OCI-LY3 (cell line): ENCODE measurements around the gene WWOX.

Source experiments
- CTCF ChIP-seq: fragments of 200-600, 300-600 bp; sonication (generic); IDR thresholded peaks from 2 replicates; pipeline ENCODE4 v1.5.1; 2014; ENCODE audit warnings: antibody characterized with exemption, low read length, low read depth
- EZH2phosphoT487 ChIP-seq: fragments of 200-600 bp; shearing (Covaris generic); IDR thresholded peaks from 2 replicates; pipeline ENCODE4 v1.6.1; 2018; ENCODE audit warnings: antibody characterized with exemption, mixed run types, low read depth

GRCh38 chr16:78407191-78407590, 307.7 kb downstream of the WWOX start:
- TF ChIP-seq CTCF, result no peak
- no peak for TF ChIP-seq EZH2phosphoT487
